ENCODE results near the gene CD44.

CD44 gene

DNA sequence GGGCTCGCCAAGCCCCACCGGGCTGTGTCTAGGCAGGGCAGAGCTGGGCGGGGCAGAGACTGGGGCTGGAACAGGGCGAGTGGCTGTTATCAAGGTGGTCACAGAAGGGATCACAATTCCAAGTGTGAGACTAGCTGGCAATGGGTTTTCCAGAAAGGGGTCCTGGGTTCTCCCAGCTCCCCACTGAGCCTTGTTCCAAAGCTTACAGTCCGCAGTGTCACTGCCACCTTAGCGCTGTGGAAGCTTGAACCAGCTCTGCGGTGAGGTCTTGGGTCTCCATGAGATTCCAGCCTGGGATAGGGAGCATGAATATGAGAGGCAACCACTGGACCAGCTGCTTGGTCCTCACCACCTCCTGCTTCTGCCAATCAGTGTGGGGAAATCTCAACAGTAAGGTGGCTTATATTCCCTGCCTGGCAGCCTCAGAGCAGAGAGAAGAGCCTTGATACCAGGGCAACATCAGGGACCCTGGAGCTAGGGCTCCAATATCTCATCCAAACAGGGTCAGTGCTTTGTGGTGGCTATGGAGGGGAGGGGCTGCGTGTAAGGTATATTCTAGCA lies 831 bp downstream of the CD44 start:
- DNase-seq (ENCODE audit: low read depth), result no peak

- no peak for DNase-seq (ENCODE audit: low read depth)
Observed at GRCh38 chr11:35141071-35141470, 2.1 kb downstream of the CD44 start.

GRCh38 chr11:35141571-35141971 lies 2.6 kb downstream of the CD44 start:
- no peak for DNase-seq (ENCODE audit: low read depth)

- no peak for DNase-seq (ENCODE audit: low read depth)
Observed at GRCh38 chr11:35142481-35143075, 3.6 kb downstream of the CD44 start.

DNA sequence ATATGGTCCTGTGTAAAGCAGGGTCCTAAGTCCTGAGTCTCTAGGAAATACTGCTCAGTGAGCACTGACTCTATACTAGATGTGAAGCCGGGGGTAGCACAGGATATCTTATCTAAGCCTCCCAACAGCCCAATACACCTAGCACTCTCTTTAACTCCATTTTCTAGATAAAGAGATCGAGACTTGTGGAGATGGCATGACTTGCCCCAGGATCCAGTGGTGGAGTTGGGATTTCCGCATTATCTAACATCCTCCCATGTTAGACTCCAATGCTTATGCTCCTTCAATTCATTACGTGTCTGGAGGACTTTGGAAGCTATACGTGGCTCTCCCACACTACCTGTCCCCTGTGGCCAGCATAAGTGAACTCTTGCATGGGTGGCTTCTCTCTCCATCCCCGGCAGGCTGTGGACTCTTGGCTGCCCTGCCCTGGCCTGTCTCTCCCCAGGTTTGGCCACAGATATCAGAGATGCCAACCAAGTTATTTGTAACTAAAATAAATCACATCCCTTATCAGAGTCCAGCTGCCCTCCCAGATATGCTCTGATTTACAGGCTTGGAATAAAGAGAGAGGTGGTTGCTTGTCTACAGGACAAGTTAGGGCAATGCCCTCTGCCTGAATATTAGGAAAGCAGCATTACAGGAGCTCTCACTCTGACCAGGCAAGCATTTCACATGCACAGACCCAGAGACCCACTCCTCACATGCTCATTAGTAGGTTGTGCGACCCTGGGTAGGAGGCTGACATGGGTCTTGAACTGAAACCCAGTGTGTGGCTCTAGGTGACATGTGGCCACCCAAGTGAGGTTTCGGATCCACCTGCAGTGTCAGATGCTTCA lies 4.5 kb downstream of the CD44 start:
- no peak for DNase-seq (ENCODE audit: low read depth)

- DNase-seq (ENCODE audit: low read depth), result no peak
Observed at GRCh38 chr11:35144136-35144741, 5.3 kb downstream of the CD44 start.

DNA sequence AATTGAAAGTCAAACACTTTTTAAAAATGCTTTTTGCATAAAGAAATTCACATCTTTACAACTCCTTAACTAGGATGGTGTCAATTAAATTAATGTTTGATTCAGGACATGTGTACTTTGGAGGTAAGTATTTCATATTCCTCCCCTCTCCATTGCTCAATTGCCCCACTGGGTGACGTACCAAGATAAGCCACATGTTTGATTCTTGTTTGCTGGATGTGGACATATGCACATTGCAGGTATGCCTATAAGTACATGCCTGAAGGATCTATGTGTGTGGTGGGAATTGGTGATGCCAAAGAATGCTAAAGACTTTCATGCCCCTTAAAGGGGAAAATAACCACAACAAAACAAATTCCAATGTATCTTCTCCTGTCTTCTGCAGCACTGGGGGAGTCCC lies 5.8 kb downstream of the CD44 start:
- DNase-seq (ENCODE audit: low read depth), result no peak

GRCh38 chr11:35145271-35145670 lies 6.3 kb downstream of the CD44 start:
- no peak for DNase-seq (ENCODE audit: low read depth)

GRCh38 chr11:35146074-35146521 lies 7.1 kb downstream of the CD44 start:
- no peak for DNase-seq (ENCODE audit: low read depth)

DNA sequence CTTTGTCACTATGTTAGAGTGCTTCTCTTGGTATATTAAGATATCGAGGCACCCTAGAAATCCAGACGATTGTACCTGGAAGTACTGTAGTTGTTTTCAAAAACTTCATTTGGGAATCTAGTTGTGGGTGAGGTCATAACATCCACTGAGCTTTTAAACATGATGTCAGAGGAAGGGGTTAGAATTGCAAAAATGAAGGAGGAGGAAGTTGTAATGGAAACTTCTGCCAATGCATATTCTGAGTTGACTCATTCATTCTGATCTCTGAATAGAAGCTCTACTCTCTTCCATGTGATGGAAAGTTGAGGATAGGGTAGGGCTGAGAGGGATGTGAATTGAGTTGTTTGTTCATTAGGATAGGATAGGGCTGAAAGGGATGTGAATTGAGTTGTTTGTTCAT lies 7.7 kb downstream of the CD44 start:
- DNase-seq (ENCODE audit: low read depth), result no peak

GRCh38 chr11:35147235-35147634 lies 8.3 kb downstream of the CD44 start:
- no peak for DNase-seq (ENCODE audit: low read depth)

DNA sequence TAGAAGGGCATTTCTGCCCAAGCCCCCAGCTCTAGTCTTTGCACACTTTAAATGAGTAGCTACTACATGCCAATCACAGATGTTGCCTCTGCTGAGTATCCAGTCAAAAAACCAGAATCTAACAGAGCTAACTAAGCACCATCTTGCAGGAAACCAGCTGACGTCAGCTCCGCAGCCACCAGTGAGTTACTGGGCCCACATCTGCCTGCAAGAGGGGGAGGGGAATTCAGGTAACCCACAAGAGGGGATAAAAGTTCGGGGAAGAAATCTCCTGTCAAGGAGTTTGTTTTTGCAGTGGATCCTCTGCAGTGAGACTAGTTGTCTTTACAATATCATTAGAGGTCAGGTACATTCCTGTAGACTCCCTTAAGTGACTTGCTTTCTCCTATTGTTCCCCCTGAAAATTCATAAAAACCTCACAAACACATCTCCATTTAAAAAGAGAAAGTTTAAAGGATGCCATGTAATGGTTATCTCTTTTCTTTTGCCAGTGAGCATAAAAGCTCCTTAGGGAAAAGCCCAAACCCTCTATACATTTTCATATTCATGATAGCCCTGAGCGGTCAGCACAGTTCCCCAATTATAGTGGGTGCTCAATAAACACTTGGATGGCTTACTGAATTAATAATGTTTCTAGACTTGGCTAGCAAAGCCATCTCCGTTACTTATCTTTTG lies 9.3 kb downstream of the CD44 start:
- no peak for DNase-seq (ENCODE audit: low read depth)

- no peak for DNase-seq (ENCODE audit: low read depth)
Observed at GRCh38 chr11:35150454-35150853, 11.5 kb downstream of the CD44 start.

DNA sequence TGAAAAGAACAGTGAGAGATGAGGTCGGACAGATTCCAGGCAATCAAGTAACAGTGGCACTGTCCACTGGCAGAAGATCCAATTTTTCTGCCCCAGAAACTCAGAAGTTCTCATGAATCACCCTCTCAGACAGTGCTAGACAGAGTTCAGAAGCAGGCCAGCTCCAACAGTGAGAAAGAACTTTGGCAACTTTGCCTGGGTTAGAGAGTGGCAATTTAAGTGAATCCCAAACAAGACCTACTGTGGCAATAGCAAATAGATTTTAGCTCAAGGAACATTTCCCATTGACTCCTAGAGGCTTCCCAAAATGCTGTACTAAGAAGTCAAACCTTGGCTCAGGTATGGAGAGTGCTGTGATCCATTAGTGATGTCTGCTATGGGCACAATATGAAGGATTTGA lies 12.3 kb downstream of the CD44 start:
- DNase-seq (ENCODE audit: low read depth), result no peak

DNA sequence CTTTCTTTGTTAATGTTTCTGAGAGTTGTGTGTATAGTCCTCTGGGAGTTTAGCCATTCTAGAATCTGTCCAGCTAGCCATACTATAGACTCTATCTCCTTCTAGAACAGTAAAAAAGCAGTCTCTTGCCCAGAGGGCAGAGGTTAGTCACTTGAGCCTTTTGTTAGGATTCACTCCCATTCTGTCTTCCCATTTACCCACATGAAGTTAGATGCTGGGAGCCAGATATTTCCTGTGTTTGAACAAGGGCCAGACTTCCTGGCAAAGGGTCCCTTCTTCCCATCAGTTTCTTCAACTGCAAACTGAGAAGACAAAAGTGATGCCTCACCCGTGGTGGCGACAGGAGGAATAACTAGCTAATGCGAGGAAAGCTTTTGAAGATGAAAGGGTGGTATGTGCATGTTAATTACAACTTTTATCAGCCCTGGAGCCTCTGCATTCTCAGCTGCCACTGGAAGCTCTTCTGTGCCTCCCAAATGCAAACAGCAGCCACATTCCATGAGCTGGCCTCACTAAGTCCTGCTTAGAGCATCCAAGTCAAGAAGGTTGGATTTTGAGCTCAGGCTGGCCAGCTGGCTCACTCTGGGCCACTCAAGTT lies 12.8 kb downstream of the CD44 start:
- no peak for DNase-seq (ENCODE audit: low read depth)

- no peak for DNase-seq (ENCODE audit: low read depth)
Observed at GRCh38 chr11:35152575-35152974, 13.6 kb downstream of the CD44 start.

DNA sequence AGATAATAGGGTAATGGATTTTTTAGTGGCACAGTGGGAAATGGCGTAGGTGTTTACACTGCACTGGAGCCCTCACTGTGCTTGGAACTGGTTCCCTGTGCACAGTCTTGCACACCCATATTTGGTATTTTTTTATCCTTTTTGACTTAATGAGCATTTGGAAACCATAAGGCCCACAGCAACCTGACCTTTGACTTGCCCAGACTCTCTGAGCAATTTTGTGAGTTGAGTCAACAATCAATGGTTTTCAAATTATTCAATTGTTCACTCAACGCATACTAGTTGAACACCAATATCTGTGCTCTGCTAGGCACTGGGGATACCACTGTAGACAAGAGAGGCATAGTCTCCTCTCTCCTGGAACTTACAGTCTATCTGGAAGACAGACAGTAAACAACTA lies 14.3 kb downstream of the CD44 start:
- no peak for DNase-seq (ENCODE audit: low read depth)

DNA sequence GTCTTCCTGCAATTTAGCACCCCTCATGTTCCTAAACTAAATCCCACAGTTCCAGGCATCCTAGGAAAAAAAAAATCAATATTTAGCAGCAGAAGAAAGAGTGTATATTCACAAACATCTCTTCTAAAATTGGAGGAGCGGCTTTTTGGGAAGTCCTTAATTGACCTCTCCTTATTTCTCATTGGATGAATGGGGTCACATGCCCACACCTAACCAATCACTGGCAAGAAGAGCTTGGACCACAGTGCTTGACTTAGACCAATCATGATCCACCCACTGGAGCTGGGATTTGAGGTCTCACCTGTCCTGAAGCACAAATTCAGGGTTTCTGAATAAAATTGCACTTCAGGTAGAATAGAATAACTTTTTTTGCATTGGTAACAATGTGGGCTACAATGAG lies 16.0 kb downstream of the CD44 start:
- DNase-seq (ENCODE audit: low read depth), result no peak

DNA sequence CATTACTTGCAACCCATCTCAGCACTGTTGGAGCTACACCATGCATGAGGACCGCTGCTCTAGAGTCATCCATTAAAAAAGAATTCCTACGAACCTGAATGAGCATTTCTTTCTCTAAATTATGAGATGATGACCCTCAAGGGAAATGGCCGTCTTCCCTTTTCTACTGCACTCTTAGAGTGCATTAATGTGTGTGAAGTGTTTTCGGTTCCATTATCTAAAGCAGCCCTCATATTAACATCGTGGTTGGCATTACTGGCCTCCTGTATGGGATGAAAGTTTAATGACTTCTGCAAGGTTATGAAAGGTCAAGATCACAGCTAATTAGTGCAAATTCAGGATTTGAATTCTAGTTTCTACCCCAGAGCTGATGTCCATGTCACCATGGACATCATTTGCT lies 16.7 kb downstream of the CD44 start:
- no peak for DNase-seq (ENCODE audit: low read depth)

GRCh38 chr11:35157814-35158700 lies 19.1 kb downstream of the CD44 start:
- DNase-seq (ENCODE audit: low read depth), result no peak
